Esophagus squamous epithelium (tissue), 5 donors: ENCODE results near the gene FOXJ3. TPM values are rescaled to one million over a fixed set of nuclear protein-coding genes. Genes with fewer than 3 reads are reported as not detected.

ENCODE experiments used
- DNase-seq: peaks from one replicate; lab custom pipeline; 2025; lab: John Stamatoyannopoulos, UW
- H3K27ac ChIP-seq, 4 donors: fragments of 200-600 bp; sonication (generic); one replicate each; pipeline ENCODE4 v1.5.1; 2016 to 2019; ENCODE audit warnings: mild to moderate bottlenecking in 1 of 4
- H3K27me3 ChIP-seq, 4 donors: fragments of 200-600 bp; sonication (generic); 1 replicate in 3 of 4; 2 replicates in 1 of 4; pipeline versions ENCODE4 v1.5.1 to v1.6.0; 2017 to 2021; ENCODE audit warnings: antibody characterized with exemption in 1 of 4
- H3K36me3 ChIP-seq, 3 donors: fragments of 200-600 bp; sonication (generic); one replicate each; pipeline ENCODE4 v1.5.1; 2016 to 2019
- H3K4me1 ChIP-seq, 3 donors: fragments of 200-600 bp; sonication (generic); one replicate each; pipeline ENCODE4 v1.5.1; 2017 to 2019
- H3K4me3 ChIP-seq, 4 donors: fragments of 200-600 bp; sonication (generic); 1 replicate in 3 of 4; 2 replicates in 1 of 4; pipeline ENCODE4 v1.5.1; 2016 to 2019; ENCODE audit warnings: mild to moderate bottlenecking in 2 of 4, moderate library complexity in 1 of 4
- H3K9me3 ChIP-seq, 3 donors: fragments of 200-600 bp; sonication (generic); one replicate each; pipeline ENCODE4 v1.5.1; 2016 to 2019
- CTCF ChIP-seq, 6 experiments: fragments of 450-650 bp in 4 of 6; fragments of 200-600 bp in 2 of 6; sonication (generic) in 2 of 6; IDR thresholded peaks; one replicate each; pipeline ENCODE4 v1.5.1; 2016 to 2019; ENCODE audit warnings: antibody characterized with exemption in 6 of 6, mild to moderate bottlenecking in 4 of 6, moderate library complexity in 4 of 6
- POLR2A ChIP-seq, 4 donors: fragments of 450-650 bp; IDR thresholded peaks; one replicate each; pipeline ENCODE4 v1.6.1; 2017; ENCODE audit warnings: antibody characterized with exemption in 4 of 4, mild to moderate bottlenecking in 4 of 4, moderate library complexity in 3 of 4
- WGBS, 2 donors: methylation state at CpG; one replicate each; pipeline ENCODE4 v1.1.5; 2018; 5-methylcytosine and 5-hydroxymethylcytosine counted together
- intact Hi-C: fragments of 100-400 bp; cut with DNase I; formaldehyde crosslinking; loops from one replicate; pipeline ENCODE4 v1.15.0; 2022
- total RNA-seq, 4 donors: library from RNA; depleted of rRNA; stranded (reverse); fragments of >200 nt; gene quantifications; one replicate each; pipeline ENCODE4 v1.1.0, GENCODE V29; 2016
- donor health status: DM: yes; HTN: yes; CAD: no.

FOXJ3 gene
- total RNA-seq, 4 donors from 2014 or later = 18.7 to 36.6 (median 27.5) TPM

GRCh38 chr1:42148166-42148565 lies 186.9 kb downstream of the FOXJ3 start:
- Histone ChIP-seq H3K9me3 (no peaks in the 10 kb centered on the region), H3K27me3 (peaks cover 0 to 68% (median 0%) of the 10 kb centered on the region in 4 donors), H3K27ac (no peak overlapping the region), H3K36me3 (no peaks in the 10 kb centered on the region), H3K4me3 (no peak overlapping the region), H3K4me1 (peaks cover 0 to 23% (median 3%) of the 10 kb centered on the region in 3 donors)
- no peak for DNase-seq
- intact Hi-C loops = no loop called here
- TF ChIP-seq POLR2A (IDR thresholded peaks at IDR 0.05) (no peak), CTCF (IDR thresholded peaks at IDR 0.05) (no peak)
- 50 to 57% methylated on average over 1 of the region's 1 CpG for WGBS, 2 donors

GRCh38 chr1:42146626-42147320 lies 188.3 kb downstream of the FOXJ3 start:
- TF ChIP-seq POLR2A (IDR thresholded peaks at IDR 0.05) (no peak), CTCF (IDR thresholded peaks at IDR 0.05) (peak; percentile 41 to 95 (median 89))
- H3K36me3 ChIP-seq = no peaks in the 10 kb centered on the region
- no peak overlapping the region for H3K27ac ChIP-seq
- intact Hi-C loops = no loop called here
- no peak for DNase-seq
- peaks cover 0 to 18% (median 3%) of the 10 kb centered on the region in 3 donors for H3K4me1 ChIP-seq
- 15 to 19% methylated on average over 13 to 16 of the region's 19 CpGs for WGBS, 2 donors
- no peak overlapping the region for H3K4me3 ChIP-seq
- H3K9me3 ChIP-seq = no peaks in the 10 kb centered on the region
- peaks cover 0 to 78% (median 0%) of the 10 kb centered on the region in 4 donors for H3K27me3 ChIP-seq

GRCh38 chr1:42145764-42146625 lies 189.0 kb downstream of the FOXJ3 start:
- TF ChIP-seq POLR2A (IDR thresholded peaks at IDR 0.05) = no peak
- no peak for TF ChIP-seq CTCF (IDR thresholded peaks at IDR 0.05)
- Histone ChIP-seq H3K9me3 (no peaks in the 10 kb centered on the region), H3K36me3 (no peaks in the 10 kb centered on the region), H3K4me3 (no peak overlapping the region), H3K27me3 (peaks cover 0 to 84% (median 0%) of the 10 kb centered on the region in 4 donors), H3K4me1 (peaks cover 0 to 18% (median 3%) of the 10 kb centered on the region in 3 donors), H3K27ac (no peak overlapping the region)
- intact Hi-C loops = no loop called here
- DNase-seq = no peak
- 58 to 62% methylated on average over 22 of the region's 41 CpGs for WGBS, 2 donors

GRCh38 chr1:42145389-42145716 lies 189.7 kb downstream of the FOXJ3 start:
- 87 to 89% methylated on average over 3 to 4 of the region's 8 CpGs for WGBS, 2 donors
- H3K4me1 ChIP-seq = peaks cover 0 to 18% (median 3%) of the 10 kb centered on the region in 3 donors
- no peak for DNase-seq
- H3K27me3 ChIP-seq = peaks cover 0 to 85% (median 0%) of the 10 kb centered on the region in 4 donors
- no peak overlapping the region for H3K27ac ChIP-seq
- H3K4me3 ChIP-seq = no peak overlapping the region
- H3K9me3 ChIP-seq = no peaks in the 10 kb centered on the region
- intact Hi-C loops = no loop called here
- no peaks in the 10 kb centered on the region for H3K36me3 ChIP-seq
- TF ChIP-seq CTCF (IDR thresholded peaks at IDR 0.05) (no peak), POLR2A (IDR thresholded peaks at IDR 0.05) (no peak)
